ENCODE results near the gene SPATA20. TPM values are rescaled to one million over a fixed set of nuclear protein-coding genes. Genes with fewer than 3 reads are reported as not detected.
A peak's percentile ranks its signal among the peaks of the same experiment; 100 is the strongest.

SPATA20 gene
- total RNA-seq, 1 donor from 2014 or later, result 84.1 TPM

GRCh38 chr17:50541402-50541715, 5.6 kb upstream of the SPATA20 start:
- no peak overlapping the region for H3K27ac Mint-ChIP-seq
- peaks cover 30% of the 10 kb centered on the region for H3K4me1 Mint-ChIP-seq (ENCODE audit: low read depth)
- H3K4me3 Mint-ChIP-seq (ENCODE audit: low read depth), result peak overlapping the region; percentile 72
- H3K27me3 Mint-ChIP-seq, result no peaks in the 10 kb centered on the region
- no peak for TF ChIP-seq CTCF (IDR thresholded peaks at IDR 0.05; ENCODE audit: unreplicated experiment)
- H3K36me3 Mint-ChIP-seq (ENCODE audit: insufficient read depth), result peaks cover 4% of the 10 kb centered on the region
- no peaks in the 10 kb centered on the region for H3K9me3 Mint-ChIP-seq (ENCODE audit: low read depth)
- DNase-seq (ENCODE audit: low spot score, unreplicated experiment), result no peak

- no peaks in the 10 kb centered on the region for H3K36me3 Mint-ChIP-seq (ENCODE audit: insufficient read depth)
- no peaks in the 10 kb centered on the region for H3K27me3 Mint-ChIP-seq
- H3K9me3 Mint-ChIP-seq (ENCODE audit: low read depth), result no peaks in the 10 kb centered on the region
- DNase-seq (ENCODE audit: low spot score, unreplicated experiment), result peak; percentile 79
- H3K4me1 Mint-ChIP-seq (ENCODE audit: low read depth), result peaks cover 32% of the 10 kb centered on the region
- peak overlapping the region; percentile 72 for H3K4me3 Mint-ChIP-seq (ENCODE audit: low read depth)
- TF ChIP-seq CTCF (IDR thresholded peaks at IDR 0.05; ENCODE audit: unreplicated experiment), result peak; percentile 31
- peak overlapping the region; percentile 98 for H3K27ac Mint-ChIP-seq
Observed at GRCh38 chr17:50541716-50542688, 5.0 kb upstream of the SPATA20 start.

GRCh38 chr17:50542795-50543774, 3.9 kb upstream of the SPATA20 start:
- H3K9me3 Mint-ChIP-seq (ENCODE audit: low read depth), result no peaks in the 10 kb centered on the region
- no peak for DNase-seq (ENCODE audit: low spot score, unreplicated experiment)
- H3K4me3 Mint-ChIP-seq (ENCODE audit: low read depth), result peak overlapping the region; percentile 72
- no peaks in the 10 kb centered on the region for H3K36me3 Mint-ChIP-seq (ENCODE audit: insufficient read depth)
- TF ChIP-seq CTCF (IDR thresholded peaks at IDR 0.05; ENCODE audit: unreplicated experiment), result no peak
- peak overlapping the region; percentile 98 for H3K27ac Mint-ChIP-seq
- H3K27me3 Mint-ChIP-seq, result no peaks in the 10 kb centered on the region
- H3K4me1 Mint-ChIP-seq (ENCODE audit: low read depth), result peaks cover 32% of the 10 kb centered on the region

- no peak for DNase-seq (ENCODE audit: low spot score, unreplicated experiment)
- H3K4me1 Mint-ChIP-seq (ENCODE audit: low read depth), result peaks cover 30% of the 10 kb centered on the region
- no peak for TF ChIP-seq CTCF (IDR thresholded peaks at IDR 0.05; ENCODE audit: unreplicated experiment)
- H3K27ac Mint-ChIP-seq, result peak overlapping the region; percentile 98
- no peaks in the 10 kb centered on the region for H3K9me3 Mint-ChIP-seq (ENCODE audit: low read depth)
- H3K4me3 Mint-ChIP-seq (ENCODE audit: low read depth), result no peak overlapping the region
- no peaks in the 10 kb centered on the region for H3K27me3 Mint-ChIP-seq
- H3K36me3 Mint-ChIP-seq (ENCODE audit: insufficient read depth), result no peaks in the 10 kb centered on the region
Observed at GRCh38 chr17:50544516-50544915, 2.5 kb upstream of the SPATA20 start.

GRCh38 chr17:50545311-50545710, 1.7 kb upstream of the SPATA20 start:
- DNase-seq (ENCODE audit: low spot score, unreplicated experiment), result no peak
- Mint-ChIP-seq H3K9me3 (ENCODE audit: low read depth) (no peaks in the 10 kb centered on the region), H3K4me3 (ENCODE audit: low read depth) (no peak overlapping the region), H3K27me3 (no peaks in the 10 kb centered on the region), H3K27ac (no peak overlapping the region), H3K36me3 (ENCODE audit: insufficient read depth) (no peaks in the 10 kb centered on the region), H3K4me1 (ENCODE audit: low read depth) (peaks cover 30% of the 10 kb centered on the region)
- no peak for TF ChIP-seq CTCF (IDR thresholded peaks at IDR 0.05; ENCODE audit: unreplicated experiment)
